ENCODE measurements around the gene MOB2. TPM values are rescaled to one million over a fixed set of nuclear protein-coding genes. Genes with fewer than 3 reads are reported as not detected.

Gene MOB2
- total RNA-seq, 4 donors from 2014 or later, result 21.1 to 71.5 (median 48.3) TPM

- no peak overlapping the region for H3K27ac ChIP-seq
- H3K27me3 ChIP-seq, result no peaks in the 10 kb centered on the region
- in situ Hi-C loops (cut with MboI; ENCODE audit: low sequenced_read_pairs in 4 of 4) (no loop called here), intact Hi-C loops (cut with DNase I; ENCODE audit: low total_unique reads) (no loop called here)
- H3K4me3 ChIP-seq, result no peak overlapping the region
- H3K36me3 ChIP-seq, result peaks cover 0 to 42% of the 10 kb centered on the region in 2 donors
- no peak for DNase-seq
- H3K9me3 ChIP-seq, result no peaks in the 10 kb centered on the region
- no peak for ATAC-seq
- H3K4me1 ChIP-seq, result no peaks in the 10 kb centered on the region
- TF ChIP-seq POLR2A (IDR thresholded peaks at IDR 0.05) (no peak), CTCF (IDR thresholded peaks at IDR 0.05 in 4 of 5, conservative IDR thresholded peaks at IDR 0.05 in 1 of 5) (no peak)
These were observed 18.6 kb downstream of the MOB2 start for GRCh38 chr11:1468002-1468401.

- Histone ChIP-seq H3K4me1 (no peaks in the 10 kb centered on the region), H3K27ac (no peak overlapping the region), H3K36me3 (peaks cover 0 to 36% of the 10 kb centered on the region in 2 donors), H3K9me3 (no peaks in the 10 kb centered on the region), H3K4me3 (no peak overlapping the region), H3K27me3 (no peaks in the 10 kb centered on the region)
- TF ChIP-seq POLR2A (IDR thresholded peaks at IDR 0.05) (no peak), CTCF (IDR thresholded peaks at IDR 0.05 in 4 of 5, conservative IDR thresholded peaks at IDR 0.05 in 1 of 5) (no peak)
- DNase-seq, result no peak
- intact Hi-C loops (cut with DNase I; ENCODE audit: low total_unique reads) (no loop called here), in situ Hi-C loops (cut with MboI; ENCODE audit: low sequenced_read_pairs in 4 of 4) (no loop called here)
- no peak for ATAC-seq
These were observed 19.3 kb downstream of the MOB2 start for GRCh38 chr11:1467270-1467669.

GRCh38 chr11:1466784-1467183 is 19.8 kb downstream of the MOB2 start:
- Histone ChIP-seq H3K4me3 (no peak overlapping the region), H3K27me3 (no peaks in the 10 kb centered on the region), H3K9me3 (no peaks in the 10 kb centered on the region), H3K4me1 (no peaks in the 10 kb centered on the region), H3K27ac (no peak overlapping the region), H3K36me3 (peaks cover 0 to 31% of the 10 kb centered on the region in 2 donors)
- ATAC-seq (no peak), DNase-seq (no peak)
- in situ Hi-C loops (cut with MboI; ENCODE audit: low sequenced_read_pairs in 4 of 4), result no loop called here
- intact Hi-C loops (cut with DNase I; ENCODE audit: low total_unique reads), result no loop called here
- TF ChIP-seq CTCF (IDR thresholded peaks at IDR 0.05 in 4 of 5, conservative IDR thresholded peaks at IDR 0.05 in 1 of 5) (no peak), POLR2A (IDR thresholded peaks at IDR 0.05) (no peak)

- Histone ChIP-seq H3K27ac (no peak overlapping the region), H3K27me3 (no peaks in the 10 kb centered on the region), H3K36me3 (no peaks in the 10 kb centered on the region), H3K4me1 (no peaks in the 10 kb centered on the region), H3K9me3 (no peaks in the 10 kb centered on the region), H3K4me3 (no peak overlapping the region)
- DNase-seq, result no peak
- in situ Hi-C loops (cut with MboI; ENCODE audit: low sequenced_read_pairs in 4 of 4), result no loop called here
- no peak for ATAC-seq
- intact Hi-C loops (cut with DNase I; ENCODE audit: low total_unique reads), result no loop called here
- TF ChIP-seq POLR2A (IDR thresholded peaks at IDR 0.05), result no peak
- TF ChIP-seq CTCF (IDR thresholded peaks at IDR 0.05 in 4 of 5, conservative IDR thresholded peaks at IDR 0.05 in 1 of 5), result no peak
These were observed 23.5 kb downstream of the MOB2 start for GRCh38 chr11:1463056-1463455.

DNA sequence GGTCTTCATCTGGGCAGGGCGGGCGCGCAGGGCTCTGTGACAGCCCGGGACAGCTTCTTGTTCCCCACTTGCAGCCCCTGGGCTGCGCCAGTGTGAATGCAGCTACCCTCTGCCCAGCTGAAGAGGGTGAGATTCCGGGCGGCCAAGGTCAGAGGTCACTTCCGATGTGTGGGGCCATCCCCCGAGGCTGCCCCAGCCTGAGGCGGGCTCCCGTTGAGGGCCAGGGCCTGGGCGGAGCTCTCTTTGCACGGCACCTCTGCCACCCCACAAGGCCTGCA is 23.9 kb downstream of the MOB2 start:
- no peak overlapping the region for H3K27ac ChIP-seq

More for the DNA sequence above, 23.9 kb downstream of the MOB2 start:
- DNase-seq (no peak), ATAC-seq (no peak)
- no peaks in the 10 kb centered on the region for H3K4me1 ChIP-seq
- no peaks in the 10 kb centered on the region for H3K27me3 ChIP-seq
- no peaks in the 10 kb centered on the region for H3K9me3 ChIP-seq
- intact Hi-C loops (cut with DNase I; ENCODE audit: low total_unique reads), result no loop called here
- in situ Hi-C loops (cut with MboI; ENCODE audit: low sequenced_read_pairs in 4 of 4), result no loop called here
- no peak for TF ChIP-seq CTCF (IDR thresholded peaks at IDR 0.05 in 4 of 5, conservative IDR thresholded peaks at IDR 0.05 in 1 of 5)
- no peak for TF ChIP-seq POLR2A (IDR thresholded peaks at IDR 0.05)
- no peak overlapping the region for H3K4me3 ChIP-seq
- no peaks in the 10 kb centered on the region for H3K36me3 ChIP-seq

Data from gastrocnemius medialis (tissue), 4 donors.